ENCODE measurements around the gene THSD4.

GRCh38 chr15:71529361-71529760 lies 414.1 kb downstream of the THSD4 start:
- no peak for TF ChIP-seq POLR2A (IDR thresholded peaks at IDR 0.05; ENCODE audit: low read length)
- no peak for TF ChIP-seq CTCF (IDR thresholded peaks at IDR 0.05)
- no peak for TF ChIP-seq REST (IDR thresholded peaks at IDR 0.05)
- TF ChIP-seq SMC3 (IDR thresholded peaks at IDR 0.05): no peak
- TF ChIP-seq JUN (IDR thresholded peaks at IDR 0.05): no peak
- no peak for TF ChIP-seq HDAC2 (IDR thresholded peaks at IDR 0.05)
- no peak for TF ChIP-seq CHD4 (IDR thresholded peaks at IDR 0.05; ENCODE audit: borderline replicate concordance)
- TF ChIP-seq CBX2 (IDR thresholded peaks at IDR 0.05; ENCODE audit: borderline replicate concordance, low read depth): no peak
- no peak for TF ChIP-seq ESRRA (IDR thresholded peaks at IDR 0.05; ENCODE audit: borderline replicate concordance, low read length)
- TF ChIP-seq EP300 (IDR thresholded peaks at IDR 0.05): no peak
- no peak for TF ChIP-seq CEBPB (IDR thresholded peaks at IDR 0.05)
- no peak for TF ChIP-seq ATOH8 (CRISPR knock-in tag; IDR thresholded peaks at IDR 0.05; ENCODE audit: low read depth)
- no peak for TF ChIP-seq BCL3 (IDR thresholded peaks at IDR 0.05)
- no peak for TF ChIP-seq TFCP2L1 (CRISPR knock-in tag; IDR thresholded peaks at IDR 0.05)

All from A549 (cell line).